ENCODE data around the gene EFNA5.

The EFNA5 gene

GRCh38 chr5:107545486-107545885, 125.3 kb downstream of the EFNA5 start:
- DNase-seq (ENCODE audit: low read depth, low spot score) = no peak

GRCh38 chr5:107544967-107545366, 125.8 kb downstream of the EFNA5 start:
- DNase-seq (ENCODE audit: low read depth, low spot score) = no peak

GRCh38 chr5:107544476-107544875, 126.3 kb downstream of the EFNA5 start:
- DNase-seq (ENCODE audit: low read depth, low spot score) = no peak

GRCh38 chr5:107543868-107544267, 126.9 kb downstream of the EFNA5 start:
- DNase-seq (ENCODE audit: low read depth, low spot score) = no peak

- DNase-seq (ENCODE audit: low read depth, low spot score) = no peak
Measured at GRCh38 chr5:107542831-107543231, 127.9 kb downstream of the EFNA5 start.

- DNase-seq (ENCODE audit: low read depth, low spot score) = no peak
Measured at GRCh38 chr5:107542428-107542827, 128.3 kb downstream of the EFNA5 start.

- no peak for DNase-seq (ENCODE audit: low read depth, low spot score)
Measured at GRCh38 chr5:107541400-107541799, 129.3 kb downstream of the EFNA5 start.

GRCh38 chr5:107539726-107540330, 130.9 kb downstream of the EFNA5 start:
- no peak for DNase-seq (ENCODE audit: low read depth, low spot score)

- no peak for DNase-seq (ENCODE audit: low read depth, low spot score)
Measured at GRCh38 chr5:107538805-107539445, 131.8 kb downstream of the EFNA5 start.

GRCh38 chr5:107538331-107538730, 132.4 kb downstream of the EFNA5 start:
- no peak for DNase-seq (ENCODE audit: low read depth, low spot score)

GRCh38 chr5:107535849-107536248, 134.9 kb downstream of the EFNA5 start:
- no peak for DNase-seq (ENCODE audit: low read depth, low spot score)

GRCh38 chr5:107533910-107534876, 136.5 kb downstream of the EFNA5 start:
- no peak for DNase-seq (ENCODE audit: low read depth, low spot score)

- no peak for DNase-seq (ENCODE audit: low read depth, low spot score)
Measured at GRCh38 chr5:107532916-107533315, 137.8 kb downstream of the EFNA5 start.

GRCh38 chr5:107532169-107532878, 138.4 kb downstream of the EFNA5 start:
- DNase-seq (ENCODE audit: low read depth, low spot score) = no peak

GRCh38 chr5:107531308-107531707, 139.4 kb downstream of the EFNA5 start:
- no peak for DNase-seq (ENCODE audit: low read depth, low spot score)

GRCh38 chr5:107529618-107530017, 141.1 kb downstream of the EFNA5 start:
- no peak for DNase-seq (ENCODE audit: low read depth, low spot score)

GRCh38 chr5:107526270-107526937, 144.3 kb downstream of the EFNA5 start:
- DNase-seq (ENCODE audit: low read depth, low spot score) = no peak

GRCh38 chr5:107524111-107524510, 146.6 kb downstream of the EFNA5 start:
- no peak for DNase-seq (ENCODE audit: low read depth, low spot score)

- no peak for DNase-seq (ENCODE audit: low read depth, low spot score)
Measured at GRCh38 chr5:107523029-107523680, 147.6 kb downstream of the EFNA5 start.

- no peak for DNase-seq (ENCODE audit: low read depth, low spot score)
Measured at GRCh38 chr5:107522456-107522855, 148.3 kb downstream of the EFNA5 start.

- no peak for DNase-seq (ENCODE audit: low read depth, low spot score)
Measured at GRCh38 chr5:107519900-107520354, 150.8 kb downstream of the EFNA5 start.
